22Rv1 (cell line): ENCODE results near the gene GPR21.

ENCODE experiments used
- H3K27ac ChIP-seq: fragments of 450-650 bp; 2 replicates; pipeline ENCODE4 v1.5.1; 2017
- CTCF ChIP-seq: fragments of 450-650 bp; IDR thresholded peaks from 2 replicates; pipeline ENCODE4 v1.5.1; 2017; ENCODE audit warnings: mild to moderate bottlenecking
- ZFX ChIP-seq: fragments of 450-650 bp; IDR thresholded peaks from 2 replicates; pipeline ENCODE4 v1.6.1; 2017; ENCODE audit warnings: antibody characterized with exemption, borderline replicate concordance

GPR21 gene

GRCh38 chr9:123064716-123065115 is 31.2 kb downstream of the GPR21 start:
- H3K27ac ChIP-seq: no peak overlapping the region
- TF ChIP-seq ZFX (no peak), CTCF (no peak)

- TF ChIP-seq ZFX: no peak
- TF ChIP-seq CTCF: no peak
- H3K27ac ChIP-seq: no peak overlapping the region
Observed at GRCh38 chr9:123065196-123065595, 31.7 kb downstream of the GPR21 start.

GRCh38 chr9:123067136-123067535 is 33.7 kb downstream of the GPR21 start:
- no peak overlapping the region for H3K27ac ChIP-seq
- TF ChIP-seq ZFX (no peak), CTCF (no peak)

- no peak overlapping the region for H3K27ac ChIP-seq
- TF ChIP-seq CTCF: no peak
- TF ChIP-seq ZFX: no peak
Observed at GRCh38 chr9:123069010-123069481, 35.6 kb downstream of the GPR21 start.

- no peak overlapping the region for H3K27ac ChIP-seq
- no peak for TF ChIP-seq ZFX
- TF ChIP-seq CTCF: no peak
Observed at GRCh38 chr9:123070198-123070597, 36.7 kb downstream of the GPR21 start.

- no peak for TF ChIP-seq ZFX
- TF ChIP-seq CTCF: no peak
- no peak overlapping the region for H3K27ac ChIP-seq
Observed at GRCh38 chr9:123072407-123072995, 39.0 kb downstream of the GPR21 start.

- H3K27ac ChIP-seq: no peak overlapping the region
- no peak for TF ChIP-seq CTCF
Observed at GRCh38 chr9:123073441-123073840, 40.0 kb downstream of the GPR21 start.
